WTC11 (cell line): ENCODE measurements around the gene SULT2B1.

Source experiments
- AFF4 ChIP-seq: sonication (generic); formaldehyde crosslinking; IDR thresholded peaks from 2 replicates; pipeline ENCODE4 v1.8.1; 2023; ENCODE audit warnings: mild to moderate bottlenecking, missing genetic modification reagents, borderline replicate concordance
- CTCF ChIP-seq: fragments of 200-600 bp; IDR thresholded peaks from 2 replicates; pipeline ENCODE4 v1.8.0; 2022; ENCODE audit warnings: antibody characterized with exemption
- E2F1 ChIP-seq: sonication (generic); formaldehyde crosslinking; IDR thresholded peaks from 2 replicates; pipeline ENCODE4 v1.8.0; 2022; ENCODE audit warnings: mild to moderate bottlenecking, missing genetic modification reagents
- ELF4 ChIP-seq: sonication (generic); formaldehyde crosslinking; IDR thresholded peaks from 2 replicates; pipeline ENCODE4 v1.8.1; 2022; ENCODE audit warnings: low read depth, mild to moderate bottlenecking, moderate library complexity, missing genetic modification reagents
- MAX ChIP-seq: sonication (generic); formaldehyde crosslinking; IDR thresholded peaks from 2 replicates; pipeline ENCODE4 v1.8.0; 2022; ENCODE audit warnings: mild to moderate bottlenecking, missing genetic modification reagents
- NFYB ChIP-seq: sonication (generic); formaldehyde crosslinking; conservative IDR thresholded peaks from 2 replicates; pipeline ENCODE4 v1.8.0; 2022; ENCODE audit warnings: low read depth, missing genetic modification reagents
- ZBTB21 ChIP-seq: sonication (generic); formaldehyde crosslinking; IDR thresholded peaks from 2 replicates; pipeline ENCODE4 v1.8.1; 2023; ENCODE audit warnings: mild to moderate bottlenecking, missing genetic modification reagents, borderline replicate concordance

- TF ChIP-seq CTCF (no peak), NFYB (no peak), AFF4 (no peak), E2F1 (no peak), MAX (CRISPR knock-in tag) (no peak), ZBTB21 (no peak), ELF4 (CRISPR knock-in tag) (no peak)
Measured at GRCh38 chr19:48641850-48642249, 89.9 kb downstream of the SULT2B1 start.
